ENCODE data around the gene GGACT.
"Not testable (repeated sequence)": the region's sequence is repeated elsewhere in the genome, so short reads cannot be mapped to it uniquely, and the experiment has no call there.

Gene GGACT

DNA sequence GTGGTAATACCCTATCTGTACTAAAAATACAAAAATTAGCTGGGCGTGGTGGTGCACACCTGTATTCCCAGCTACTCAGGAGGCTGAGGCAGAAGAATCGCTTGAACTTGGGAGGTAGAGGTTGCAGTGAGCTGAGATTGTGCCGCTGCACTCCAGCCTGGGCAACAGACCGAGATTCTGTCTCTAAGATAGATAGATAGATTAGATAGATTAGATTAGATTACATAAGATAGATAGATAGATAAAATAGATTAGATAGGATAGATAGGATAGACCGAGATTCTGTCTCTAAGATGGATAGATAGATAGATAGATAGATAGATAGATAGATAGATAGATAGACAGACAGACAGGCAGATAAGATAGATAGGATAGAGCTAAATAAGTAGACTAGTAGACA lies 63.9 kb downstream of the GGACT start:
- H3K36me3 ChIP-seq (ENCODE audit: control insufficient read depth, insufficient read depth, low read length); H3K27me3 ChIP-seq (ENCODE audit: control insufficient read depth, insufficient read depth, low read length, poor library complexity, severe bottlenecking); H3K4me3 ChIP-seq (ENCODE audit: insufficient read depth, low read depth, low read length); H3K27ac ChIP-seq (ENCODE audit: insufficient read depth, low read depth, low read length, poor library complexity, severe bottlenecking); H3K9me3 ChIP-seq (ENCODE audit: control insufficient read depth, low read length): not testable (repeated sequence)
- WGBS, 2 experiments = 88 to 96% methylated on average over 5 of the region's 5 CpGs
- peaks cover 28% of the 10 kb centered on the region for H3K4me1 ChIP-seq (ENCODE audit: control insufficient read depth, insufficient read depth, low read length)

DNA sequence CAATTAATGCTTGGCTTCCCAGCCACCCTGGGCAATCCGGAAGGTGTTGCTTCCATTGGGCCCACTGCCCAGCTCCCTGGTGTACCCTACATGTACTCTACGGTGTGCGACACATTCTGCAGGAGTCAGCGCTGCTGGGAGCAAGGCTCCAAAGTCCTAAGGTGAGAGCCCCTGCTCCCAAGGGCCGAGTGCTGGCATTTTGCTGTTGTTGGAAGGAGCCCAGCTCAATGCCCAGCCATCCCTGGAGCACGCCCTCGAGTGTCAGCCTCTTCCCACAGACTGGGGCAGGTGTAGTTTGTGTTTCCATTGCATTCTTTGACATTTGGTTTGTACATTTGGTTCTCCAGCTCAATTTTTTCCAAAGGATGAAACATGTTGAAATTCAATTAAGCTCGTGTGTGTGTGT lies 64.6 kb downstream of the GGACT start:
- 93 to 95% methylated on average over 8 of the region's 8 CpGs for WGBS, 2 experiments
- Histone ChIP-seq H3K4me3 (ENCODE audit: insufficient read depth, low read depth, low read length) (no peak overlapping the region), H3K27ac (ENCODE audit: insufficient read depth, low read depth, low read length, poor library complexity, severe bottlenecking) (no peak overlapping the region), H3K9me3 (ENCODE audit: control insufficient read depth, low read length) (no peaks in the 10 kb centered on the region), H3K27me3 (ENCODE audit: control insufficient read depth, insufficient read depth, low read length, poor library complexity, severe bottlenecking) (no peaks in the 10 kb centered on the region), H3K36me3 (ENCODE audit: control insufficient read depth, insufficient read depth, low read length) (no peaks in the 10 kb centered on the region), H3K4me1 (ENCODE audit: control insufficient read depth, insufficient read depth, low read length) (peaks cover 28% of the 10 kb centered on the region)

DNA sequence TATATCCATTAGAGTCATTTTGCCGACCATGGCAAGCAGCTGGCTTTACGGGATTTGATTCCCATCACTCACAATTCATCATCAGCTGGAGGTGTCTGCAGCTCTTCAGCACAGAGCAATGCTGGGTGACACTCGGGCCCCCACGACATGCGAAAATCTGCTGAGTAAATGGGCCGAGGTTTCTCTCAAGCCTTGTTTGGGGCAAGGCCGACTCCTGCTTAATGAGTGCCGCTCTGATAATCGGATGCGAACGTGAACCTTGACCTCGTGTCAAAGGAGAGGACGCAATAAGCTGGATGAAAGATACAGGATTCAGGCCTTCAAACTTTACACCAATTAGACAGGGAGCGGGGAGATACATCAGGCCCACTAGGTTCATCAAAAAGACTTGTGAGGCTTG lies 65.2 kb downstream of the GGACT start:
- H3K36me3 ChIP-seq (ENCODE audit: control insufficient read depth, insufficient read depth, low read length) = no peaks in the 10 kb centered on the region
- 95 to 96% methylated on average over 14 of the region's 14 CpGs for WGBS, 2 experiments
- H3K27me3 ChIP-seq (ENCODE audit: control insufficient read depth, insufficient read depth, low read length, poor library complexity, severe bottlenecking) = no peaks in the 10 kb centered on the region

DNA sequence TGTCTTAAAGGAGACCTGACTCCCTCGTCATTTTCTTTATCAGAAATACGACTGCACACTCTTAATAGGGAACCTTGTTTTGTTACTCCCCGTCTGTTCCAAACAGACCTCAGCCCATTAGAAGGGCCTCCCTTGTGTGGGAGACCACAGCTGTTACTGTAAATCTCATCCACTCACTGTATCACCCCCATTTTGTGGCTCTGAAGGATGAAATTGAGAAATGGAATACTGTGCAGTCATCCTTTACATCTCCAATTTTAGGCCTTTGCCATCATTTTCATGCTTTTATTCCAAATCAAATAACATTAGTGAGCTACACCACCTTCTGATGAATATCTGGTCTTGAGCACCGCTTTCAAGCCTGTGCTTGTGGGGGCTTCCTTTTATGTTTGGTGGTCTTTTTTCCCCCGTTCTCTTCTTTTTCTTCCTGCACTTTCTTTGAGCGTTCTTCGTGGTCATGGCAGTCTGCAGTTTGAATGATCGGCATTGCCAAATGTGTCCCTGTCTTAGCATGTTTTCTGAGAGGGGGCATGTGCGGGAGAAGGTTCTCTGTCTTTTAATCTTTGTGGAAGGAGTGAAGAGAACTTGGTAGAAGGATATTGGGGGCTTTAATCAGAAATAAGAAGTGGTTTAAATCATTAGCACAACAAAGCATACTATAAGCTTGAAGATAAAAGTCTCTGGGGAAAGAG lies 65.8 kb downstream of the GGACT start:
- WGBS, 2 experiments = 92 to 94% methylated on average over 9 of the region's 9 CpGs
- H3K27me3 ChIP-seq (ENCODE audit: control insufficient read depth, insufficient read depth, low read length, poor library complexity, severe bottlenecking) = no peaks in the 10 kb centered on the region
- no peaks in the 10 kb centered on the region for H3K36me3 ChIP-seq (ENCODE audit: control insufficient read depth, insufficient read depth, low read length)
- H3K4me3 ChIP-seq (ENCODE audit: insufficient read depth, low read depth, low read length) = no peak overlapping the region
- no peaks in the 10 kb centered on the region for H3K9me3 ChIP-seq (ENCODE audit: control insufficient read depth, low read length)
- no peak overlapping the region for H3K27ac ChIP-seq (ENCODE audit: insufficient read depth, low read depth, low read length, poor library complexity, severe bottlenecking)
- peaks cover 28% of the 10 kb centered on the region for H3K4me1 ChIP-seq (ENCODE audit: control insufficient read depth, insufficient read depth, low read length)

More for the DNA sequence above, 65.2 kb downstream of the GGACT start:
- Histone ChIP-seq H3K9me3 (ENCODE audit: control insufficient read depth, low read length) (no peaks in the 10 kb centered on the region), H3K4me3 (ENCODE audit: insufficient read depth, low read depth, low read length) (no peak overlapping the region), H3K27ac (ENCODE audit: insufficient read depth, low read depth, low read length, poor library complexity, severe bottlenecking) (no peak overlapping the region), H3K4me1 (ENCODE audit: control insufficient read depth, insufficient read depth, low read length) (peaks cover 28% of the 10 kb centered on the region)

DNA sequence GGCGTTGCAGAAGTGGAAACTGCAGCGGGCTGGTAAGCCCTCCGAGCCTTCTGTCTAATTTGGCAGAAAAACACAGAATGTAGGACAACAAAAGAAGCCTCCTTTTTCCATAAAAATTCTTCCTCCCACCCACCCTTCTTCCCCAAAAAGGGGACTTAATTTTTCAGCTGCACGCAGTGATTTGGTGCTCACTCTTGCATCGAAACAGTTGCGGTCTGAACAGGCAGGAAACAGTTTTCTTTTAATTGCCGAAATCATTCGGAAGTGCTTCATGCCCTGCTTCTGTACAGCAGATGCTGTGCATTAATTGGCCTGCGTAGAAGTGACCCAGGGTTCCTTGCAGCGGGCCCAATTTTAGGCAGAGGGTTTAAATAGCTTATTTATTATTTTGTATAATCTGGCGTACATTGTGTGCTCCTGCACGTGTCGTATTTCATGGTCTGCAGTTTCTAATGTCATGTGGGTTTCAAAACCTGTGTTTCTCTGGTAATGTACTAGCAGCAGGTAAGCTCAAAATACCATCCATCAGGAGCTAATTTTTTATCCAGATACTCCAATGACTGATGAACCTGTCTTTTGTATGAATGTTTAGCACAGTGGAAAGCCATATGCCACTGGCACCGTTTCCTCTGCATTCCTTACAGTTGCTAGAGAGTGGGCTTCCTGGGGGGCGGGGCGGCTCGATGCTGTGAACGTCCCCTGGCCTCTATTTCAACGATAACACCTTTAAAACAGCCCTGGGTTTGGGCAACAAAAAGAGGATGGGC lies 66.6 kb downstream of the GGACT start:
- H3K27ac ChIP-seq (ENCODE audit: insufficient read depth, low read depth, low read length, poor library complexity, severe bottlenecking) = no peak overlapping the region
- H3K4me1 ChIP-seq (ENCODE audit: control insufficient read depth, insufficient read depth, low read length) = peaks cover 28% of the 10 kb centered on the region
- H3K9me3 ChIP-seq (ENCODE audit: control insufficient read depth, low read length) = no peaks in the 10 kb centered on the region
- H3K27me3 ChIP-seq (ENCODE audit: control insufficient read depth, insufficient read depth, low read length, poor library complexity, severe bottlenecking) = no peaks in the 10 kb centered on the region
- H3K4me3 ChIP-seq (ENCODE audit: insufficient read depth, low read depth, low read length) = no peak overlapping the region
- H3K36me3 ChIP-seq (ENCODE audit: control insufficient read depth, insufficient read depth, low read length) = no peaks in the 10 kb centered on the region
- 83 to 85% methylated on average over 19 of the region's 19 CpGs for WGBS, 2 experiments

DNA sequence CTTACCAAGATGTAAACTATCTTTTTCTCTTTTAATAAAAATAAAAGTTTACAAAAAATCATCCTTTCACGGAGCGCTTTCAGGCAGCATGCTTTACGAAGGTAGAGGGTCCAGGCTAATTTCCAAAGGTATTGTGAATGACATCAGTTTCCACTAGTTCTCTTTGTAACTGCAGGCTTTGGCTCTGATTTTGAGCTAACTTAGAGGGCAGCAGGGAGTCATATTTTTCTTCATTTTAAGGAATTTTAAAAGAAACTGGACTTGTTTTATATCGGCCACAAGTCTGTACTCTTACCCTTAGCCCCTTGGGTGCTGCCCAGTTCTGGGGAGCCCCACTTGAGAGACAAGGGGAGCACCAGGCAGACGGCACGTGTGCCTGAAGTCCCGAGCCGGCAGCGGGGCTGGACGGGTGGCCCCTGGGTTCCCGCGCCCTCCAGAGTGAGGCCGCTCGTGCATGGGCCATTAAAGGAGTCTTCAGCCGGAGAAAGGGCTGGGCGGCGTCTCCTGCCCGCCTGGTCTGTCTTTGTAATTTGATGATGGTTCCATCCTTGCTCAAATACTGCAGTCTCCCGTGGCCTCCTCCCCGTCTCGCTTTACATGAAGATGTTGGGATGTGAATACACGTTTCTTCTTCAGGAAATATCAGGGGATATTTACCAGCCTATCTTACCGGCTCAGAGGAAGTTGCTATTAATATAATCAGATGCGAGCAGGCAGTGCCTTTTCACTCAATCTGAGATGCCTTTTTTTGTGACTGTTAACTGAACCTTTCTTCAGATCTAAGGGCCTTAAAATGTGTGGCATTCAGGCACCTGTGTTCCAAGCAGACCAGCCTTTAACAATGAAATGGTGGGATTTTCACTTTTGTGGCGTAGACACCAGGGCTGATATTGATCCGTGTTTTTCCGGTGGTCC lies 67.4 kb downstream of the GGACT start:
- Histone ChIP-seq H3K9me3 (ENCODE audit: control insufficient read depth, low read length) (no peaks in the 10 kb centered on the region), H3K36me3 (ENCODE audit: control insufficient read depth, insufficient read depth, low read length) (no peaks in the 10 kb centered on the region), H3K4me1 (ENCODE audit: control insufficient read depth, insufficient read depth, low read length) (peaks cover 23% of the 10 kb centered on the region), H3K27me3 (ENCODE audit: control insufficient read depth, insufficient read depth, low read length, poor library complexity, severe bottlenecking) (no peaks in the 10 kb centered on the region), H3K4me3 (ENCODE audit: insufficient read depth, low read depth, low read length) (peak overlapping the region; percentile 4), H3K27ac (ENCODE audit: insufficient read depth, low read depth, low read length, poor library complexity, severe bottlenecking) (no peak overlapping the region)
- WGBS, 2 experiments = 31 to 32% methylated on average over 27 of the region's 27 CpGs

DNA sequence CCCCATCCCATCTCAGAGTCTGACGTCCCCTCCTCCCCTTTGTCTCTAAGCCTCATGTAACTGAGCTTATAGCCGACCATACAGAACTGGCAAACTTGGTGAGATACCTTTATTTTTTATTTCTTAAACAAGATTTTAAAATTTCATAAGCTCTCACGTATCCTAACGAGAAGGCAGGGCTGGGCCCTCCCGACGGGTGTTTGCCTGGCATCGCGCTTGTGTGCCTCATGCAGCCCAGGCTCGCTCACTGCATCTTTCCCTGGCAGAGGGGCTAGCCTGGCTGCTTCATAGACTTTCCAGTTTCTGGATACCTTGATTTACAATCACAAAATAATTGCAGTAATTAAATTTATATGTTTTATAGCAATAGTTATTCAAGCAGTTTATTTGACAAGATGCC lies 69.0 kb downstream of the GGACT start:
- no peak overlapping the region for H3K27ac ChIP-seq (ENCODE audit: insufficient read depth, low read depth, low read length, poor library complexity, severe bottlenecking)
- H3K36me3 ChIP-seq (ENCODE audit: control insufficient read depth, insufficient read depth, low read length) = no peaks in the 10 kb centered on the region
- H3K27me3 ChIP-seq (ENCODE audit: control insufficient read depth, insufficient read depth, low read length, poor library complexity, severe bottlenecking) = no peaks in the 10 kb centered on the region
- no peak overlapping the region for H3K4me3 ChIP-seq (ENCODE audit: insufficient read depth, low read depth, low read length)
- H3K9me3 ChIP-seq (ENCODE audit: control insufficient read depth, low read length) = no peaks in the 10 kb centered on the region
- WGBS, 2 experiments = 92 to 94% methylated on average over 9 of the region's 9 CpGs
- H3K4me1 ChIP-seq (ENCODE audit: control insufficient read depth, insufficient read depth, low read length) = peaks cover 14% of the 10 kb centered on the region

DNA sequence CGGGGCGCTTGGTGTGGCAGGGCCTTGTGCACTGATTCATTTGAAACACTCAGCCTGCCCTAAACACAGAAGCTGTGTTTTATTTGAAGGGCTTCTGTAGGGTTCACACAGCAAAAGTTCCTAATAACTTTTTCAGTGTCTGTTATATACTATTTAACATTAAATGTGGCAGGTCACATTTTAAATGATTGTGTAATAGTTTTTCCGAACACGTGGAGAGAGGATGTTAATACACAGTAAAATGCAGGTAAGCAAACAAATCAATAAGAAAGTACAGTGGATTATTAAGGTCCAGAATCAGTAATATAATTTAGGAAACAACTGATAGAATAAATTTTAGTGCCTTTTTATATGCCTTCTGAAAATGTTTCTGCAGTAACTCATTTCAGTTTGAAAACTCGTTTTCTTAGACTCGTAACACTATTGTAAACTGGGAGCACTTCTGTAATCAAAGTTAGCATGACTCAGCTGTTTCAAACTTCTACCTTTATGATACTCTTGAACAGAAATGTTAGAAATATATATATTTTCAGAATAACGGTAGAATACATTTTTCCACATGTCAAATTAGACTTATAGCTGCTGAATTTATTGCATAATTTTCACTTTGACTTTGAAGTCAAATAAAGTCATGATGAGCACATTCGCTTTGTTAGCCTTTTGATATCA lies 70.1 kb downstream of the GGACT start:
- no peaks in the 10 kb centered on the region for H3K27me3 ChIP-seq (ENCODE audit: control insufficient read depth, insufficient read depth, low read length, poor library complexity, severe bottlenecking)
- peaks cover 19% of the 10 kb centered on the region for H3K4me1 ChIP-seq (ENCODE audit: control insufficient read depth, insufficient read depth, low read length)
- H3K27ac ChIP-seq (ENCODE audit: insufficient read depth, low read depth, low read length, poor library complexity, severe bottlenecking) = no peak overlapping the region
- 91 to 95% methylated on average over 6 to 8 of the region's 8 CpGs for WGBS, 2 experiments
- H3K36me3 ChIP-seq (ENCODE audit: control insufficient read depth, insufficient read depth, low read length) = no peaks in the 10 kb centered on the region
- no peak overlapping the region for H3K4me3 ChIP-seq (ENCODE audit: insufficient read depth, low read depth, low read length)
- H3K9me3 ChIP-seq (ENCODE audit: control insufficient read depth, low read length) = no peaks in the 10 kb centered on the region

DNA sequence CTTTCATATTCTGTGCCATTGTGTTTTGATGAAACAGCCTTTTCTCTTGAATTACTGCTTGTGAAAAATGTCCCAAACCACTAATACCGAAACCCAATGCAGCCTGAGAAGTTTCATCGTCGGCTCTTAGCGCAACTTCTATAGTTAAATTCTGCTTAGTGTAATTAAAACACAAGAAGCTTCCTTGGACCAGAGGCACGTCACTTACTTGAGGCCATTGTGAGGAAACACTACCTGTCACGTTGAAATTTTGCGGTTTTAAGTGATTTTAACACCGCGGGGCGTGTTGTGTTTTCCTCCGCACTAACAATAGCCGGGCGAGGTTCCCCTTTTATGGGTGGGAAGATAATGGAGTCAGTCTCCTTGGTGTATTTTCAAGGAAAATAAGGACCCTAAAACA lies 70.9 kb downstream of the GGACT start:
- no peak overlapping the region for H3K27ac ChIP-seq (ENCODE audit: insufficient read depth, low read depth, low read length, poor library complexity, severe bottlenecking)
- H3K9me3 ChIP-seq (ENCODE audit: control insufficient read depth, low read length) = no peaks in the 10 kb centered on the region
- peaks cover 27% of the 10 kb centered on the region for H3K4me1 ChIP-seq (ENCODE audit: control insufficient read depth, insufficient read depth, low read length)
- H3K27me3 ChIP-seq (ENCODE audit: control insufficient read depth, insufficient read depth, low read length, poor library complexity, severe bottlenecking) = no peaks in the 10 kb centered on the region
- H3K4me3 ChIP-seq (ENCODE audit: insufficient read depth, low read depth, low read length) = no peak overlapping the region
- WGBS, 2 experiments = 80 to 84% methylated on average over 13 of the region's 13 CpGs
- no peaks in the 10 kb centered on the region for H3K36me3 ChIP-seq (ENCODE audit: control insufficient read depth, insufficient read depth, low read length)

Data from ectodermal cell (in vitro differentiated cells).